Stimulated activated CD4-positive, alpha-beta T cell treated with anti-CD3 and anti-CD28 coated beads, Interleukin-1b, Interleukin-23, amount 100 ng/mL, for 48 hours (primary cell): ENCODE results near the gene SAG.
"Not testable (repeated sequence)": the region's sequence is repeated elsewhere in the genome, so short reads cannot be mapped to it uniquely, and the experiment has no call there.

Source experiments
- DNase-seq: peaks from one replicate; pipeline ENCODE4 v3.0.0-alpha.2; 2020

The SAG gene

GRCh38 chr2:233358947-233359346 lies 51.3 kb downstream of the SAG start:
- no peak for DNase-seq

- DNase-seq: no peak
Observed at GRCh38 chr2:233359823-233360222, 52.2 kb downstream of the SAG start.

GRCh38 chr2:233360771-233361176 lies 53.2 kb downstream of the SAG start:
- no peak for DNase-seq

- no peak for DNase-seq
Observed at GRCh38 chr2:233361297-233361696, 53.7 kb downstream of the SAG start.

- DNase-seq: no peak
Observed at GRCh38 chr2:233362742-233363141, 55.1 kb downstream of the SAG start.

- no peak for DNase-seq
Observed at GRCh38 chr2:233363744-233364235, 56.2 kb downstream of the SAG start.

GRCh38 chr2:233365861-233366520 lies 58.4 kb downstream of the SAG start:
- DNase-seq: no peak

GRCh38 chr2:233367586-233367985 lies 60.0 kb downstream of the SAG start:
- DNase-seq: no peak

- no peak for DNase-seq
Observed at GRCh38 chr2:233368756-233369155, 61.1 kb downstream of the SAG start.

GRCh38 chr2:233369462-233369861 lies 61.8 kb downstream of the SAG start:
- DNase-seq: no peak

- no peak for DNase-seq
Observed at GRCh38 chr2:233369897-233370685, 62.5 kb downstream of the SAG start.

GRCh38 chr2:233371641-233372040 lies 64.0 kb downstream of the SAG start:
- no peak for DNase-seq

- no peak for DNase-seq
Observed at GRCh38 chr2:233372855-233373254, 65.2 kb downstream of the SAG start.

- DNase-seq: no peak
Observed at GRCh38 chr2:233373316-233373715, 65.7 kb downstream of the SAG start.

GRCh38 chr2:233374776-233375175 lies 67.2 kb downstream of the SAG start:
- not testable (repeated sequence) for DNase-seq

- DNase-seq: no peak
Observed at GRCh38 chr2:233375490-233376314, 68.1 kb downstream of the SAG start.

- DNase-seq: no peak
Observed at GRCh38 chr2:233379034-233379433, 71.4 kb downstream of the SAG start.

GRCh38 chr2:233379441-233379840 lies 71.8 kb downstream of the SAG start:
- no peak for DNase-seq

GRCh38 chr2:233380132-233380895 lies 72.7 kb downstream of the SAG start:
- no peak for DNase-seq

GRCh38 chr2:233380995-233381637 lies 73.5 kb downstream of the SAG start:
- no peak for DNase-seq

- DNase-seq: no peak
Observed at GRCh38 chr2:233381638-233381995, 74.0 kb downstream of the SAG start.

GRCh38 chr2:233384015-233384414 lies 76.4 kb downstream of the SAG start:
- DNase-seq: no peak
